GM12891 (cell line): ENCODE measurements around the gene COL6A3.

ENCODE experiments used
- POLR2A ChIP-seq: IDR thresholded peaks from 2 replicates; pipeline ENCODE4 v1.6.1; 2011; ENCODE audit warnings: low read depth, low read length, control low read depth
- POLR2AphosphoS5 ChIP-seq: IDR thresholded peaks from 2 replicates; pipeline ENCODE4 v1.6.1; 2011; ENCODE audit warnings: low read depth, low read length, control low read depth
- POU2F2 ChIP-seq: IDR thresholded peaks from 2 replicates; pipeline ENCODE4 v1.6.1; 2011; ENCODE audit warnings: low read depth, mild to moderate bottlenecking, control low read depth, low read length, moderate library complexity
- SPI1 ChIP-seq: IDR thresholded peaks from 2 replicates; pipeline ENCODE4 v1.6.1; 2011; ENCODE audit warnings: low read depth, low read length, control low read depth
- TAF1 ChIP-seq: IDR thresholded peaks from 2 replicates; pipeline ENCODE4 v1.6.1; 2011; ENCODE audit warnings: low read depth, low read length, control low read depth

DNA sequence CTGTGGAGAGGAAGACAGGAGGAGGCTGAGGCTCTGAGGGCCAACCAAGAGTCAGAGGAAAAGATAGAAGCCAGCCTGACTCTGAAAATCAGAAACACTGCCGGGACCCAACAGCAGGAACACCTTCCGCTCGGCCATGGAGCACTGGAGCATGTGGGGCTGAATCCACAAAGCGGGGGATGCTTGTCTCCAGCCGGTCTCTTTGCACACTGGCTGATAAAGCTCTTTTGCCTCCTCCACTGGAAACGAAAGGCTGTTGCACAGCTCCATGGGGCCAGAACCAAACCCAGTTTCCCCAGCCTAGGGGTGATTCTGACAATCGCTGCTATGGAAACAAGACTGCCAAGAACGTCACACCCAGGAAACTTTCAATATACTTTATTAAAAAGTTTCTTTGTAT is 90.3 kb downstream of the COL6A3 start:
- TF ChIP-seq POLR2AphosphoS5, result no peak
- no peak for TF ChIP-seq TAF1
- no peak for TF ChIP-seq POLR2A
- TF ChIP-seq SPI1, result no peak
- TF ChIP-seq POU2F2, result no peak
